ENCODE data around the gene BRD4.

The BRD4 gene

GRCh38 chr19:15259907-15260306 is 72.4 kb downstream of the BRD4 start:
- ATAC-seq (no peak), DNase-seq (no peak)
- peaks cover 4% of the 10 kb centered on the region for H3K4me1 Mint-ChIP-seq
- no peaks in the 10 kb centered on the region for H3K9me3 Mint-ChIP-seq
- peak overlapping the region in 1 of 2 donors; percentile 37 for H3K27ac Mint-ChIP-seq
- no peaks in the 10 kb centered on the region for H3K27me3 Mint-ChIP-seq
- H3K4me3 Mint-ChIP-seq = no peak overlapping the region

DNA sequence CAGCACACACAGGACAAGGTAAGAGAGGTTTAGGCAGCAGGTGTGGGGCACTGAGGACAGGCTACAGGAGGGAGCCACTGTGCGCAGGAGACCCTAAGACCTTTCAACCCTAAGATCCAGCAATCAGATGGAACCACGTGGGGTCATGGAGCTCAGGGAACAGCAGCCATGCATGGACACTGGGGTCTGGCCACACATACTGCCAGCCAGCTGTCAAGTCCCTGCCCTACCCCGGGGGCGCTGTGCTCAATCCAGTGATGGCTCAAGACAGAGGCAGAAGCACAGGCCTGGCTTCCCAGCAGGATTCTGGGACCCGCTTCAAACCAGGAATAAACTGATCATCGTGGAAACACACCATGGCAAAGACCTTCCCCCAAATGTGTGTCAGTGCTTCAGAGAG is 74.6 kb downstream of the BRD4 start:
- DNase-seq = no peak
- no peaks in the 10 kb centered on the region for H3K27me3 Mint-ChIP-seq
- H3K4me1 Mint-ChIP-seq = peaks cover 12% of the 10 kb centered on the region
- ATAC-seq = no peak
- H3K27ac Mint-ChIP-seq = peak overlapping the region in 1 of 2 donors; percentile 27
- H3K4me3 Mint-ChIP-seq = no peak overlapping the region
- no peaks in the 10 kb centered on the region for H3K9me3 Mint-ChIP-seq

- no peaks in the 10 kb centered on the region for H3K27me3 Mint-ChIP-seq
- H3K4me3 Mint-ChIP-seq = no peak overlapping the region
- DNase-seq = no peak
- H3K27ac Mint-ChIP-seq = peak overlapping the region in 1 of 2 donors; percentile 94
- no peak for ATAC-seq
- no peaks in the 10 kb centered on the region for H3K9me3 Mint-ChIP-seq
- peaks cover 12% of the 10 kb centered on the region for H3K4me1 Mint-ChIP-seq
Measured at GRCh38 chr19:15256708-15257331, 75.5 kb downstream of the BRD4 start.

DNA sequence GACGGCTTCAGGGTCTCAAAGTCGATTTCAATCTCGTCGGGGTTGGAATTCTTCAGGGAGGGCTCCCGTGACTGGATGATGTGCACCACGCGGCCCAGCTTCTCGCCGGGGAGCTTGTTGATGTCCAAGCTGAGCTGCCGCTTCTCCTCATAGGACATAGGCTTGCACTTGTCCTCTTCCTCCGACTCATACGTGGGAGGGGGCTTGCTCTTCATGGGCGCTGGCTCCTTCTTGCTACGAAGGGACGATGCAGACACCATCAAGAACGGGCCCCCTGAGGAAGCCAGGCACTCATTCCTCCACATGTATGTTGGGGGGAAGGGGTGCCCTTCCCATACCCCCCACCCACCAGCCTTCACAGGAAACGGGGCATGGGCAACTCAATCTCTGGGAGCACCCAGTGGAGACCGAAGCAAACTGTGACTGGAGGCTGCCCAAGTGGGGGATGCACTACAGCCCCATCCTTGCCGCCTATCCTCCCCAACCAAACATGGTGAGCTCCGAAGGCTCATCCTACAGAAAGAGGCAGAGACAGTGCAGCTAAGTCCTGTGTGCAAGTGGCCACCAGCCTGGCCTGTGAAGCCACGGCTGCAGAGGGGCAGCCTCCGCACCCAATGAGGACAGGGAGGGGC is 76.9 kb downstream of the BRD4 start:
- Mint-ChIP-seq H3K27ac (no peak overlapping the region), H3K9me3 (no peaks in the 10 kb centered on the region), H3K4me3 (no peak overlapping the region), H3K27me3 (no peaks in the 10 kb centered on the region), H3K4me1 (peaks cover 10% of the 10 kb centered on the region)
- ATAC-seq (no peak), DNase-seq (no peak)

GRCh38 chr19:15254547-15254946 is 77.8 kb downstream of the BRD4 start:
- peaks cover 9% of the 10 kb centered on the region for H3K4me1 Mint-ChIP-seq
- peak overlapping the region in 1 of 2 donors; percentile 44 for H3K27ac Mint-ChIP-seq
- ATAC-seq (no peak), DNase-seq (no peak)
- H3K9me3 Mint-ChIP-seq = no peaks in the 10 kb centered on the region
- no peaks in the 10 kb centered on the region for H3K27me3 Mint-ChIP-seq
- H3K4me3 Mint-ChIP-seq = no peak overlapping the region

- peaks cover 9% of the 10 kb centered on the region for H3K4me1 Mint-ChIP-seq
- H3K27ac Mint-ChIP-seq = peak overlapping the region in 1 of 2 donors; percentile 71
- no peak for DNase-seq
- H3K9me3 Mint-ChIP-seq = no peaks in the 10 kb centered on the region
- no peaks in the 10 kb centered on the region for H3K27me3 Mint-ChIP-seq
- no peak overlapping the region for H3K4me3 Mint-ChIP-seq
- no peak for ATAC-seq
Measured at GRCh38 chr19:15253513-15253912, 78.8 kb downstream of the BRD4 start.

DNA sequence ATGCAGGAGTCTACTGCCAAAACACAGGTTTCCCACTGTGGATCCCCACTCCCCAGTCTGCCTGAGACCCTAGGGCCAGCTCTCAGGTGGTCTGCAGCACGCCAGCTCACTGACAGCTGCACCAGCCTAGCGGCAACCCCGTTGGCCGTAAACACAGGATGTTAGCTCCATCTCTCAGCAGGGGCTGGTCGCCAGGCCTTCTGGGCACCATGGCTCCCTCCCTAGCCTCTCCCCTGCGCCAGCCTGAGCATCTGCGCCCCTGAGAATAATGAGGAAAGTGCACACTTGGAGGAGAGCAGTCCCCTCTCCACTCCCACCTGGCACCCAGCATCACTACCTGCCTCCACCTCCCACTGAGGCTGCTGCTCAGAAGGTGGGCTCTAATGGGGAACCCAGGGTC is 79.3 kb downstream of the BRD4 start:
- DNase-seq = no peak
- Mint-ChIP-seq H3K4me3 (no peak overlapping the region), H3K4me1 (peaks cover 9% of the 10 kb centered on the region), H3K27ac (peak overlapping the region in 1 of 2 donors; percentile 77), H3K9me3 (no peaks in the 10 kb centered on the region), H3K27me3 (no peaks in the 10 kb centered on the region)
- no peak for ATAC-seq

DNA sequence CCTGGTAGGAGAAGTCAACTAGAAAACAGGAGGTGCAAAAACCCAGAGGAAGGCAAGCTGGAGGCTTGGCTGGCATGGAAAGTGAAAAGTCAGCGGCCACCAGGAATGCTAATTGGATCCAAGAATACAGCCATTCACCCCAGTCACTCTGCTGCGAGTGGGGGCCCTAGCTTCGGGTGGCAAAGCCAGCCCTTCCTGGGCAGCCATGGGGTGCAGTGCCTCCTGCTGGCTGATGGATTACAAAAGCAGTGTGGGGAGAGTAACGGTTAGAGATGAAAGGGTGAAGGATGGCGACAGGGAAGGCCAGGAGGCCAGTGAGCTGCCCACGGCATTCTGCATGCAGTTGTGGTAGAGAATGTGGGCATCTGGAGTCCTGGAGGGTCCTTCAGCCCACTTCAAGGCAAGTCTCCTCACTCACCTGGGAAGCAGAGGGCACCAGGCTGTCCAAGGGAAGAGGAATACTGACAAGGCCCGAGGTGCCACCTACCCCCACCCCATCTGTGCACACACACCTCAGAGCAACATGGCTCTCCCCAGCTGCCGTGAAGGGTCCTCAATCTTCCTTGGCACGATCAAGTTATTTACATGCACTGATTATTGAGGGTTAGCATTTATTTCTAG is 79.8 kb downstream of the BRD4 start:
- DNase-seq = no peak
- Mint-ChIP-seq H3K9me3 (no peaks in the 10 kb centered on the region), H3K4me1 (peaks cover 9% of the 10 kb centered on the region), H3K27ac (peak overlapping the region in 1 of 2 donors; percentile 77), H3K4me3 (no peak overlapping the region), H3K27me3 (no peaks in the 10 kb centered on the region)
- ATAC-seq = no peak

- no peak overlapping the region for H3K4me3 Mint-ChIP-seq
- no peaks in the 10 kb centered on the region for H3K27me3 Mint-ChIP-seq
- ATAC-seq (no peak), DNase-seq (no peak)
- no peaks in the 10 kb centered on the region for H3K9me3 Mint-ChIP-seq
- peak overlapping the region in 1 of 2 donors; percentile 59 for H3K27ac Mint-ChIP-seq
- H3K4me1 Mint-ChIP-seq = peaks cover 9% of the 10 kb centered on the region
Measured at GRCh38 chr19:15251749-15252397, 80.5 kb downstream of the BRD4 start.

- ATAC-seq (no peak), DNase-seq (no peak)
- no peak overlapping the region for H3K4me3 Mint-ChIP-seq
- no peaks in the 10 kb centered on the region for H3K9me3 Mint-ChIP-seq
- H3K4me1 Mint-ChIP-seq = peaks cover 9% of the 10 kb centered on the region
- H3K27ac Mint-ChIP-seq = peak overlapping the region in 1 of 2 donors; percentile 51
- H3K27me3 Mint-ChIP-seq = no peaks in the 10 kb centered on the region
Measured at GRCh38 chr19:15251010-15251748, 81.2 kb downstream of the BRD4 start.

DNA sequence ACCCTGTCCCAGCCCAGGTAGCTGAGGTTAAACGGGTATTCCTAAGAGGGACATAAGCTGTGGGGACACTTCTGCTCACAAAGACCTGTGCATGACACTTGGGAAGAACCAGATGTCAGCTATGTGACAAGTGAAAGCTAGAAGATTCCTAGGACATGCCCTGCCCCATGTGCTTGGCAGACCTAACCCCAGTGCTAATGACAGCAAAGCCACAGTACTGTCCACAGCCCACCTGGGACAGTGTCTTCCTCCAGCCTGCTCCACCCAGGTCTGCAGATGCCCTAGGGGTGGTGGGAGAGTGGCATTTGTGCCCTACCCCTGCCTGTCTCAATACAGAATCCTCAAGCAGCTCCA is 81.7 kb downstream of the BRD4 start:
- Mint-ChIP-seq H3K27me3 (no peaks in the 10 kb centered on the region), H3K9me3 (no peaks in the 10 kb centered on the region), H3K4me3 (no peak overlapping the region), H3K27ac (no peak overlapping the region), H3K4me1 (peaks cover 9% of the 10 kb centered on the region)
- DNase-seq (no peak), ATAC-seq (no peak)

GRCh38 chr19:15249972-15250639 is 82.2 kb downstream of the BRD4 start:
- ATAC-seq (no peak), DNase-seq (no peak)
- H3K4me1 Mint-ChIP-seq = peaks cover 9% of the 10 kb centered on the region
- H3K27ac Mint-ChIP-seq = peak overlapping the region in 1 of 2 donors; percentile 83
- no peaks in the 10 kb centered on the region for H3K9me3 Mint-ChIP-seq
- H3K27me3 Mint-ChIP-seq = no peaks in the 10 kb centered on the region
- no peak overlapping the region for H3K4me3 Mint-ChIP-seq

- peak overlapping the region in 1 of 2 donors; percentile 35 for H3K27ac Mint-ChIP-seq
- DNase-seq (no peak), ATAC-seq (no peak)
- peaks cover 9% of the 10 kb centered on the region for H3K4me1 Mint-ChIP-seq
- H3K27me3 Mint-ChIP-seq = no peaks in the 10 kb centered on the region
- no peaks in the 10 kb centered on the region for H3K9me3 Mint-ChIP-seq
- H3K4me3 Mint-ChIP-seq = no peak overlapping the region
Measured at GRCh38 chr19:15249528-15249874, 82.8 kb downstream of the BRD4 start.

DNA sequence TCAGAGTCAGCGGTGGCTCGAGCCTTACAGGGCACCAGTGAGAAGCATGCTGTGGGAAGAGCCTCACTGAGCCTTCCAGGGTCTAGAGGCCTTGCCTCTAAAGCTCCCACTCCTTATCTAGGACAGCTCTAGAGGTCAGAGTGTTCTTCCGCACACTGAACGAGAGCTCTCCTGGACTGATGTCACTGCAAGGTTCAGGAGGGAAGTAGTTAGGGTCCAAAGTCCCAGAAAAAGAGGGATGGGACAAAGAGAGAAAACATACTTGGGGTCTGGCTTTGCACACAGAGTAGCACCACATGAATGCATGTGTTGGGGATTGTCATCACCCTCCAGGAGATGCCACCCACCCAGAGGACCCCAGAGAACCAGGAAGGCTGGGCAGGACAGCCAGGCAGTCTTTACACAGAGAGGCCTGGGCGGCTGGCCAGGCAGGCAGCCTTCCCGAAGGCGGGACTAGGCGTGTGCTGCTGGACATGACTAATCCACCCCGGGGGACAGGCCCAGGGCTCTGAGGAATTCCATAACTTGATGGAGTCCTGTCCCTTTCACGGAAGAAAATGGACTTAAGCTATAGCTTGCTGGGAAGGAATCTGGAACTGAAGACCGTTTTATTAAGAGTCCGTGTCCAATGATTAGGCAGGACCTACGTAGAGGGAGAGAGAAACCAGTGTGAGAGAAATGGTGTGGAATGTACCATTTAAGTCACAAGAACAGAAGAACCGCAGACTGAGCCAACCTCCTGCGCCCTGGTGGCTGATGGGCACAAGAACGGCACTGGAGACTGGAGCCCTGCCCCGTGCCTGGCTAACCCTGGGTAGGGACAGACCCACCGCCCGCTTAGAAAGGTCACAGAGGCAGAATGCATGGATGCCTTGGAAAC is 83.5 kb downstream of the BRD4 start:
- Mint-ChIP-seq H3K9me3 (no peaks in the 10 kb centered on the region), H3K27me3 (no peaks in the 10 kb centered on the region), H3K4me3 (no peak overlapping the region), H3K27ac (no peak overlapping the region), H3K4me1 (peaks cover 8% of the 10 kb centered on the region)
- no peak for ATAC-seq
- no peak for DNase-seq
